Mesothelial cell of epicardium (in vitro differentiated cells): ENCODE measurements around the gene MOBP. TPM values are rescaled to one million over a fixed set of nuclear protein-coding genes. Genes with fewer than 3 reads are reported as not detected.

ENCODE experiments used
- DNase-seq, 2 experiments: peaks; one replicate each; pipeline ENCODE4 v3.0.0; 2021; ENCODE audit warnings: low spot score in 2 of 2; ENCODE audit not compliant: unreplicated experiment in 2 of 2
- H3K27ac Mint-ChIP-seq: 2 replicates; pipeline ENCODE4 v1.8.0; 2021; ENCODE audit warnings: mixed read lengths
- H3K27me3 Mint-ChIP-seq: 2 replicates; pipeline ENCODE4 v1.8.0; 2021; ENCODE audit warnings: low read depth, mixed read lengths
- H3K36me3 Mint-ChIP-seq: 2 replicates; pipeline ENCODE4 v1.8.0; 2021; ENCODE audit warnings: mixed read lengths
- H3K4me1 Mint-ChIP-seq: 2 replicates; pipeline ENCODE4 v1.8.0; 2021; ENCODE audit warnings: mixed read lengths
- H3K4me3 Mint-ChIP-seq: 2 replicates; pipeline ENCODE4 v1.8.0; 2021; ENCODE audit warnings: mild to moderate bottlenecking, moderate library complexity, mixed read lengths
- H3K9me3 Mint-ChIP-seq: 2 replicates; pipeline ENCODE4 v1.8.0; 2021; ENCODE audit warnings: mixed read lengths
- total RNA-seq: library from RNA; stranded (reverse); gene quantifications from 3 replicates; pipeline ENCODE4 v1.2.1, GENCODE V29; 2021
- TF ChIP-seq, protein P1 (sequence below): fragments of 200-600 bp; sonication (generic); IDR thresholded peaks from one replicate; pipeline ENCODE4 v1.5.0; 2021; ENCODE audit warnings: antibody characterized with exemption; ENCODE audit not compliant: unreplicated experiment

MOBP gene
- total RNA-seq, 1 donor from 2014 or later: not detected

DNA sequence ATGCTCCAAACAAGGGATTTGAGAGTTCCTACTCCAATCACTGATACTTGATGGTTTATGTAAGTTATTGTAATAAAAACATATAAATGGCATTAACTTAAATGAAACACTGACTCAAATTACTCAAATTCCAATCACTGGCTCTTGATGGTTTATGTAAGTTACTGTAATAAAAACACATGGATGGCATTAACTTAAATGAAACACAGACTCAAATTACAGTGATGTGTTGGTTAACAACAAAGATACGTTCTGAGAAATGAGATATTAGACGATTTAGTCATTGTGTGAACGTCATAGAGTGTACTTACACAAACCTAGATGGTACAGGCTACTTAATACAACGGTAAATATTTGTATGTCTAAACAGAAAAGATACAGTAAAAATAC, 6.6 kb downstream of the MOBP start:
- H3K4me1 Mint-ChIP-seq: peaks cover 8% of the 10 kb centered on the region
- DNase-seq: no peak
- no peak overlapping the region for H3K4me3 Mint-ChIP-seq
- H3K9me3 Mint-ChIP-seq: peaks cover 11% of the 10 kb centered on the region
- no peaks in the 10 kb centered on the region for H3K36me3 Mint-ChIP-seq
- TF ChIP-seq, protein P1, sequence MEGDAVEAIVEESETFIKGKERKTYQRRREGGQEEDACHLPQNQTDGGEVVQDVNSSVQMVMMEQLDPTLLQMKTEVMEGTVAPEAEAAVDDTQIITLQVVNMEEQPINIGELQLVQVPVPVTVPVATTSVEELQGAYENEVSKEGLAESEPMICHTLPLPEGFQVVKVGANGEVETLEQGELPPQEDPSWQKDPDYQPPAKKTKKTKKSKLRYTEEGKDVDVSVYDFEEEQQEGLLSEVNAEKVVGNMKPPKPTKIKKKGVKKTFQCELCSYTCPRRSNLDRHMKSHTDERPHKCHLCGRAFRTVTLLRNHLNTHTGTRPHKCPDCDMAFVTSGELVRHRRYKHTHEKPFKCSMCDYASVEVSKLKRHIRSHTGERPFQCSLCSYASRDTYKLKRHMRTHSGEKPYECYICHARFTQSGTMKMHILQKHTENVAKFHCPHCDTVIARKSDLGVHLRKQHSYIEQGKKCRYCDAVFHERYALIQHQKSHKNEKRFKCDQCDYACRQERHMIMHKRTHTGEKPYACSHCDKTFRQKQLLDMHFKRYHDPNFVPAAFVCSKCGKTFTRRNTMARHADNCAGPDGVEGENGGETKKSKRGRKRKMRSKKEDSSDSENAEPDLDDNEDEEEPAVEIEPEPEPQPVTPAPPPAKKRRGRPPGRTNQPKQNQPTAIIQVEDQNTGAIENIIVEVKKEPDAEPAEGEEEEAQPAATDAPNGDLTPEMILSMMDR: no peak
- H3K27ac Mint-ChIP-seq: no peak overlapping the region
- H3K27me3 Mint-ChIP-seq: peaks cover 5% of the 10 kb centered on the region

DNA sequence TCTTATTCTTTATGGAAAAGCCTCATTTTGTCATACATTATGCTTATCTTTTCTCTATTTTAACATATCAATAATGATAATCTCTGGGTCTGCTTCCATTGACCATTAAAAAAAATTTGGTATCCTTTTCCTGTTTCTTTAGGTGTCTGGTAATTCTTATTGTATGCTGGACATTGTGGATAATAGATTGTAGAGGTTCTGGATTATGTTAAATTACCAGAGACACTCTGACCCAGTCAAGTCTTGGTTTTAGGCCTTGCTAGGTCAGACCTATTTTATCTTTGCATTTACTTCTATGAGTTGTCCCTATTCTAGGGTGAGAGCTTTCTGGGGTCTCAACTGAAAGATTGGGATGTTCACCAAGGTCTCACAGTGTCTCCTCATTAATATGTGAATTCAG, 9.3 kb downstream of the MOBP start:
- TF ChIP-seq, protein P1: no peak

GRCh38 chr3:39478226-39478625, 10.7 kb downstream of the MOBP start:
- TF ChIP-seq, protein P1: no peak
- H3K36me3 Mint-ChIP-seq: no peaks in the 10 kb centered on the region
- H3K4me3 Mint-ChIP-seq: no peak overlapping the region
- H3K27me3 Mint-ChIP-seq: peaks cover 2% of the 10 kb centered on the region
- no peak for DNase-seq
- H3K4me1 Mint-ChIP-seq: peaks cover 11% of the 10 kb centered on the region
- H3K27ac Mint-ChIP-seq: no peak overlapping the region
- peaks cover 11% of the 10 kb centered on the region for H3K9me3 Mint-ChIP-seq

More for the DNA sequence above, 9.3 kb downstream of the MOBP start:
- no peak for DNase-seq
- no peaks in the 10 kb centered on the region for H3K36me3 Mint-ChIP-seq
- peaks cover 13% of the 10 kb centered on the region for H3K4me1 Mint-ChIP-seq
- H3K4me3 Mint-ChIP-seq: no peak overlapping the region
- no peak overlapping the region for H3K27ac Mint-ChIP-seq
- H3K9me3 Mint-ChIP-seq: peaks cover 11% of the 10 kb centered on the region
- H3K27me3 Mint-ChIP-seq: peaks cover 2% of the 10 kb centered on the region

DNA sequence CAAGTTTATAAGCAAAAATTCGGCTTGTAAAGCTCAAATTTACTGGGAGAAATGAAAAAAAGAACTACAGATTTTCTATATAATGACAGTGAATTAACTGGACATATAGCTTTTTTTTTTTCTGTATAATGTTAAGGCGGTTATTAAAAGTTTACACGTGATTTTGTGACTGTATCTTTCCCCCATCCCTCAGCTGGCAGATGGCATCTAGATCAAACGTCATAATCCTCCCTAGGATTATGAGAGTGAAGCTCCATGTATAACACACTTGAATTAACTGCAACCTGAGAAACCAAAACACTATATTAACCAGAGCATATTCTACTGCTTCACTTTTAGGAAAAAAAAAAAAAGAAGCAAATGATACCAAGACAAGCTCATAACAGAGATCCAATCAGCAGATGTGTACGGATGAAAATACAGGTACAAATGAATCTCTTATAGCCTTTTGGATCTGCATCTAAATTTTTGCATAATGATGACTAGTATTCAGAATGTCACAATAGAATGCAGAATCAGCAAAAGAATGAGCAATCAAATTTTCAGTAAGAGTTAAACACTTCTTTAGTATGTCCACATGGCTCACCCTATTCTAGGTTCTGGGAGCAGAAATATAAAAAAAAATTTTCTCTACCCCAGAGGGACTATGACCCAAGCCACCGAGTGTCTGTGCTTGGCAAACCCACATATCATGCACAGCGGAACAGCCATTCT, 12.4 kb downstream of the MOBP start:
- H3K9me3 Mint-ChIP-seq: peaks cover 11% of the 10 kb centered on the region
- DNase-seq: no peak
- peaks cover 5% of the 10 kb centered on the region for H3K4me1 Mint-ChIP-seq
- no peak overlapping the region for H3K4me3 Mint-ChIP-seq
- peaks cover 7% of the 10 kb centered on the region for H3K27me3 Mint-ChIP-seq
- H3K27ac Mint-ChIP-seq: no peak overlapping the region
- TF ChIP-seq, protein P1: no peak
- no peaks in the 10 kb centered on the region for H3K36me3 Mint-ChIP-seq

GRCh38 chr3:39485547-39485946, 18.1 kb downstream of the MOBP start:
- no peak for DNase-seq
- H3K9me3 Mint-ChIP-seq: peaks cover 8% of the 10 kb centered on the region
- TF ChIP-seq, protein P1: no peak
- H3K4me1 Mint-ChIP-seq: no peaks in the 10 kb centered on the region
- peaks cover 14% of the 10 kb centered on the region for H3K27me3 Mint-ChIP-seq
- H3K27ac Mint-ChIP-seq: no peak overlapping the region
- no peaks in the 10 kb centered on the region for H3K36me3 Mint-ChIP-seq
- no peak overlapping the region for H3K4me3 Mint-ChIP-seq

GRCh38 chr3:39491014-39491413, 23.5 kb downstream of the MOBP start:
- peaks cover 8% of the 10 kb centered on the region for H3K9me3 Mint-ChIP-seq
- no peaks in the 10 kb centered on the region for H3K36me3 Mint-ChIP-seq
- H3K4me1 Mint-ChIP-seq: no peaks in the 10 kb centered on the region
- TF ChIP-seq, protein P1: no peak
- H3K27ac Mint-ChIP-seq: no peak overlapping the region
- no peak overlapping the region for H3K4me3 Mint-ChIP-seq
- peaks cover 31% of the 10 kb centered on the region for H3K27me3 Mint-ChIP-seq
- DNase-seq: no peak
